Mammary epithelial cell (primary cell): Measurements from ENCODE around the gene DYNLT3.

Experiments
- CTCF ChIP-seq, 2 donors: IDR thresholded peaks in 1 of 2; conservative IDR thresholded peaks in 1 of 2; 2 replicates each; pipeline ENCODE4 v1.5.1; 2011 to 2012; ENCODE audit warnings: inconsistent platforms in 2 of 2, low read length in 2 of 2, mild to moderate bottlenecking in 2 of 2, control low read depth in 1 of 2, low read depth in 1 of 2; ENCODE audit not compliant: insufficient read depth in 1 of 2; ENCODE audit errors: extremely low read depth in 1 of 2
- EZH2 ChIP-seq: IDR thresholded peaks from 2 replicates; pipeline ENCODE4 v1.6.1; 2012; ENCODE audit warnings: low read length, inconsistent platforms, borderline replicate concordance

- no peak for TF ChIP-seq CTCF (conservative IDR thresholded peaks at IDR 0.05 in 1 of 2, IDR thresholded peaks at IDR 0.05 in 1 of 2; ENCODE audit: extremely low read depth in 1 of 2, insufficient read depth in 1 of 2, low read depth in 1 of 2, low read length in 2 of 2)
- TF ChIP-seq EZH2 = no peak
These were observed 37.4 kb downstream of the DYNLT3 start for GRCh38 chrX:37809970-37810369.
